Activated CD4-positive, alpha-beta T cell treated with anti-CD3 and anti-CD28 coated beads for 1 hour (primary cell): Measurements from ENCODE around the gene TAS2R19.

Experiments
- DNase-seq: peaks from one replicate; pipeline ENCODE4 v3.0.0-alpha.2; 2020

TAS2R19 gene

DNA sequence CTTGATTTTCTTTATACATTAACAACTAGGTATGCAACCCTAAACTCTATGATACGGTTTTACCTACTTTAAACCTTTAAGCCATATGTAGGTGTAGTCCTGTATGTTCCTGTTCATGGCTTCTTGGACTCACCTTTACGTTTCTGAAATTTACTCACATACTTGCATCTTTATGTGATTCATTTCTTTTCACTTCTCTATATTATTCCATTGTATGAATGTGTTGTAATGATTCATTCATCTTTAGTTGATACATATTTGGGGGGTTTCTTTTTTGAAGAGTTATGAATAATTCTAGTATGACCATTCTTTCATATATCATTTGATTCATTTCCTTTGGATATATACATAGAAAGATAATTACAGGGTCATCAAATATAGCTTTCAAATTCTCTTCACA, 33.3 kb downstream of the TAS2R19 start:
- no peak for DNase-seq

DNA sequence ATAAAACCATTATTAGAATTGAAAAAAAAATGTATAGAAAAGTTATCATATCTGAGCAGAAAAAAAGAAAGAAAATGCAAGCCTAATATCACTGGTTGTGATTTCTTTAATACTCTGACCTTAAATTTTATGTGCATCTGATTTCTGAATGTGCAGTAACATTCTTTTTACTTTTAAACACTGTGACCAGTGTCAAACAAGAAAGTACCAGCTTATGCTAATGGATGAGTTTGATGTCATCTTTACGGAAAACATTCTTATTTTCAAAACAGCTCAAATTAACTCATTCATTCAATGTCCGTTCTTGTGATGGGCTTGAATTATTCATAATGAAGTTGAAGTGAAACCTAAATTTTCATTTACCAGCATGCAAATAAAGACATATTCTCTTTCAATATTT, 35.6 kb downstream of the TAS2R19 start, which contains the start of gene TAS2R50:
TAS2R50 (minus strand) TSS at position 101 of the 400 bp plus-strand sequence; CDS start at position 49, 52 bp downstream.
- no peak for DNase-seq

DNA sequence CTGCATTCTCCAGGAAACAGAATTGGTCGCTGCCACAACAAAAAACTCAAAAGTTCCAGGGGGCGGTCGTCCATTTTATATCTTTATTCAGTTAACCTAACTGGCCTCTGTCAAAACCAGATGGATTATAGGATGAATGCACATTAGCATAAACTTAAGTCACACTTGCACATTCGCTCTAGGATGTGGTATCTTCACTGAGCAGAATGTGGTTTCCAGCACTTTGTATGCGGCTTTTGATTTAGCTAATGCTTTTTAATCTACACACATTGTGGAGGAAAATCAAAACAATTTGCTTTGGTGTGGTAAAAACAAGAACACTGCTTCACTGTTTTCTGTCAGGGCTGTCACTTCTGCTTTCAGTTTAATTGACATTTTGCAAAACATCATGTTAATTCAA, 40.2 kb downstream of the TAS2R19 start:
- no peak for DNase-seq

DNA sequence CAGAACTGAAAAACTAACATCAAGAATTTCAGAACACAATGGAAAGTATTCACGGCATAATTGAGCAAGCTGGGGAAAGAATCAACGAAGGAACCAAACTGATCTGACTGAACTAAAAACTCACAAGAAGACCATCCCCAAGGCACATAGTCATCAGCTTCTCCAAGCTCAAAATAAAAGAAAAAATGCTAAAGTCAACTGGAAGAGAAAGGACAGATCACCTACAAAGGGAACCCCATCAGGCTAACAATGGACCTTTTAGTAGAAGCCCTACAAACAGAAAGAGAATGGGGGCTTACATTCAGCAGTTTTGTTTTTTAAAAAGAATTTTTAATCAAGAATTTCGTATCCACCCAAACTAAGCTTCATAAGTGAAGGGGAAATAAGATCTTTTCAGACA, 47.5 kb downstream of the TAS2R19 start:
- DNase-seq = no peak
